ENCODE measurements around the gene FAM13A.

The FAM13A gene

GRCh38 chr4:88734403-88734949 lies 322.5 kb downstream of the FAM13A start:
- no peak for TF ChIP-seq CTCF (IDR thresholded peaks at IDR 0.05; ENCODE audit: borderline replicate concordance, control extremely low read depth, extremely low read depth, insufficient read depth, missing control alignments)
- DNase-seq (ENCODE audit: low spot score) = no peak
- in situ Hi-C loops (cut with MboI; ENCODE audit: low sequenced_read_pairs, unreplicated experiment) = no loop called here

- no peak for DNase-seq (ENCODE audit: low spot score)
- TF ChIP-seq CTCF (IDR thresholded peaks at IDR 0.05; ENCODE audit: borderline replicate concordance, control extremely low read depth, extremely low read depth, insufficient read depth, missing control alignments) = no peak
- in situ Hi-C loops (cut with MboI; ENCODE audit: low sequenced_read_pairs, unreplicated experiment) = no loop called here
Observed at GRCh38 chr4:88732714-88733368, 324.1 kb downstream of the FAM13A start.

GRCh38 chr4:88731381-88731780 lies 325.6 kb downstream of the FAM13A start:
- no peak for DNase-seq (ENCODE audit: low spot score)
- TF ChIP-seq CTCF (IDR thresholded peaks at IDR 0.05; ENCODE audit: borderline replicate concordance, control extremely low read depth, extremely low read depth, insufficient read depth, missing control alignments) = no peak
- in situ Hi-C loops (cut with MboI; ENCODE audit: low sequenced_read_pairs, unreplicated experiment) = no loop called here

- in situ Hi-C loops (cut with MboI; ENCODE audit: low sequenced_read_pairs, unreplicated experiment) = no loop called here
- DNase-seq (ENCODE audit: low spot score) = no peak
- no peak for TF ChIP-seq CTCF (IDR thresholded peaks at IDR 0.05; ENCODE audit: borderline replicate concordance, control extremely low read depth, extremely low read depth, insufficient read depth, missing control alignments)
Observed at GRCh38 chr4:88730811-88731210, 326.2 kb downstream of the FAM13A start.

- DNase-seq (ENCODE audit: low spot score) = no peak
- no peak for TF ChIP-seq CTCF (IDR thresholded peaks at IDR 0.05; ENCODE audit: borderline replicate concordance, control extremely low read depth, extremely low read depth, insufficient read depth, missing control alignments)
- in situ Hi-C loops (cut with MboI; ENCODE audit: low sequenced_read_pairs, unreplicated experiment) = no loop called here
Observed at GRCh38 chr4:88729146-88729760, 327.7 kb downstream of the FAM13A start.

GRCh38 chr4:88728146-88728545 lies 328.8 kb downstream of the FAM13A start:
- in situ Hi-C loops (cut with MboI; ENCODE audit: low sequenced_read_pairs, unreplicated experiment) = no loop called here
- TF ChIP-seq CTCF (IDR thresholded peaks at IDR 0.05; ENCODE audit: borderline replicate concordance, control extremely low read depth, extremely low read depth, insufficient read depth, missing control alignments) = no peak

More at GRCh38 chr4:88728146-88728545, 328.8 kb downstream of the FAM13A start:
- DNase-seq (ENCODE audit: low spot score) = no peak

Measured in GM13976 (cell line).